Activated gamma-delta T cell treated with anti-CD3 and anti-CD28 coated beads, Interleukin-2, amount 50 U/mL, for 16 hours (primary cell): ENCODE data around the gene BST1.

Experiments used
- DNase-seq: peaks from one replicate; pipeline ENCODE4 v3.0.0-alpha.2; 2020; ENCODE audit warnings: low read depth

BST1 gene

GRCh38 chr4:15676899-15677298 lies 26.0 kb upstream of the BST1 start:
- no peak for DNase-seq

DNA sequence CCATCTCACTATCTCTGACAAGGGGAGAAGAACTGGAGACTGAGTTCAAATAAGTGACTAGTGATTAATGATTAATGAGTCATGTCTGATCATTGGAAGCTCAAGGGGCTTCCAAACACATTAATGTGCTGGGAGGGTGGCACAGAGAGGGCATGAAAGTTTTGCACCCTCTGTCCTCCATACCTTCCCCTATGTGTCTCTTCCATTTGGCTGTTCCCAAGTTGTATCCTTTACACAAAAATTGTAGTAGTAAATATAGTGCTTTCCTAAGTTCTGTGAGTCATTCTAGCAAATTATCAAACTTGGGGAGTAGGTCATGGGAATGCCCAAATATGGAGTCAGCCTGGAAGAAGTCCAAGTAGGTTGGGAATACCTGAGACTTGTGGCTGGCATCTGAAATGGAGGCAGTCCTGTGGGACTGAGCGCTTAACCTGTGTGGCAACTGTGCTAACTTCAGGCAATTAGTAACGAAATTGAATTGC lies 25.3 kb upstream of the BST1 start:
- no peak for DNase-seq

DNA sequence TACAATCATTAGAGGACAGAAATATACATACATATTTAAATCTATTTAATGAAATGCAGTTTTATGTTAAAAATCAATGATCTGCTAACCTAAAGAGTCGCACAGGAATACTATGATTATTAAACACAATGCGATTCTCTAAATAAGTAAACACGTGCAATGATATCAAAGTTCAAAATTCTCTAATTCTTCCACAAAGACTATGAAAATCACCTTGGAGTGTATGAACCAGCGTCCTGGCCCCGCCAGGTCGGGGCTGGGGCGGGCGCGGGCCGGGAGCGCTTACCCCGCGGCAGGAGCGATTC lies 21.8 kb upstream of the BST1 start:
- DNase-seq: no peak

- DNase-seq: peak; percentile 95
Observed at GRCh38 chr4:15681372-15682241, 21.3 kb upstream of the BST1 start, which contains the start of gene FAM200B. TSS of gene FAM200B (plus strand) at chr4:15681827. CDS start at chr4:15686978, 5,151 bp downstream.

DNA sequence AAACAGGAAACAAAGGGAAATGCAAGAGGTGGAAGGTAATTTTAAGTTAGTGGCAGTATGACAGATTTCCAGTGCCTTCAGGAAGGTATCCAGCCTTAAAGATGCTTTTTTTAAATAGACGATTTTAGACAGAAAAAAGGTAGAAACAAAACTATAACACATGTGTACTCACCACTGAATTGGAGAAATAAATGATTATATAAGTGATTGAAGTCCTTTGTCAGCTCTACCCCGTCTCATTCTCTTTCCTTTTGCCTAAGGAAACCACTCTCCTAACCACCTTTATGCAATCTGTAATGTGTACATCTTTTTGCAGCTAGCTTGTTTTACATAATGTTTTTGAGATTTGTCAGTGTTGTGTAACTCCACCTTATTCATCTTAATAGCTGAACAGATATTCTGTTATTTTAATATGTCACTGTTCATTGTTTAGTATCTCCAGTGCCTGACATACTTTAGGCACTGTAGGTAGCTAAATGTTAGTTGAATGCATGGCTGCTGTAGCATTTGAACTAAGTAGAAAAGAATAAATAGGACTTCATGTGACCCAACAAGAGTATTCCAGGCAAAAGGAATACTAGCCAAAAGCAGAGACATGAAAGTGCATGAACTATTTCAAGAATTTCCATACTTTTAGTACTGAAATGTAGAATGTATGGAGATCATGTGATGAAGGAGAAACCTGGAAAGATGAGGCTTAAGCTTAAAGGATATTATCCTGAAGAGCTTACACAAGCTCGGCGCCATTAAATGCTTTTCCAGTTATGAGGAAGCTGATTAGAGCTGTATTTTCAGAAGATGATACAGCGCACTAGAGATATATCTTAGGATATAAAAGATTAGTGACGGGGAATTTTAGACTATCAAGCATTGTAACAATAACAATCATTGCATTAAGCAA lies 20.4 kb upstream of the BST1 start:
- no peak for DNase-seq

- DNase-seq: no peak
Observed at GRCh38 chr4:15683143-15683495, 19.7 kb upstream of the BST1 start.

DNA sequence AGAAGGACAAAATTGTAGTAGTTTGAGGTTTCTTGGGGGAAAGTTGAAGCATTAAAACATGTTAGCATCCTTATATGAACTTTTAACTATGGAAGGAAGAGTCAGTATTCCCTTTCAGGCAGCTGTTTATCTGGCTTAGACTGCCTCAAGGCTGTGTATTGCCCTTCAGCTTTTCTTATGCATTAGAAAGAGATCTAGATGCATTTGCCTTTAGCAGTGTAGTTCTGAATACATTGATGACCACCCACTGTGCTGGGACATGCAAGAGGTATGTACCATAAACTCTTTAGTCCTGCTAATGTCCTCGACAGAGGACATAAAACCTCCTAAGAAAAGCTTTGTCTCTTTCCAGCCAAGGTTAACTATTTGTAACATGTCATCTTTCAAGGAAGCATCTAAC lies 18.4 kb upstream of the BST1 start:
- no peak for DNase-seq

DNA sequence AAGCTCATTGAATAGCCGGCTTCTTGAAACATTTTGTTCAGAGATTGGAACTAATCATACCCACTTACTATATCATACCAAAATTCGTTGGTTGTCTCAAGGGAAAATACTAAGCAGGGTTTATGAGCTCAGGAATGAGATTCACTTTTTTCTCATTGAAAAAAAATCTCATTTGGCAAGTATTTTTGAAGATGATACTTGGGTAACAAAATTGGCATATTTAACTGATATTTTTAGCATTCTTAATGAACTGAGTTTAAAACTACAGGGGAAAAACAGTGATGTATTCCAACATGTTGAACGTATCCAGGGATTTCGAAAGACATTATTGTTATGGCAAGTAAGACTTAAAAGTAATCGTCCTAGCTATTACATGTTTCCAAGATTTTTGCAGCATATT lies 14.8 kb upstream of the BST1 start:
- no peak for DNase-seq

DNA sequence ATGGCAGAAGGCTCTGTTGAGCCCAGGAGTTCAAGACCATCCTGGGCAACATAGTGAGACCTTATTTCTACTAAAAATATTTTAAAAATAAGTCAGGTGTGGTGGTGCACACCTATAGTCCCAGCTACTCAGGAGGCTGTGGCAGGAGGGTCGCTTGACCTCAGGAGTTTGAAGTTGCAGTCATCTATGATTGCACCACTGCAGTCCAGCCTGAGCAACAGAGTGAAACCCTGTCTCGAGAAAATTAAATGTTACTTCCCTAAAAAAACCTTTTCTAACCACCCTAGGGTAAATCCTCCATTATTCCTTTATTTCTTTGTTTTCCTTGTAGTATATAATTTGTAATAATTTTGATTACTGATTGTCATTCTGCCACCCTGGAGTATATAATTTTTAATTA lies 13.3 kb upstream of the BST1 start:
- DNase-seq: no peak

- DNase-seq: no peak
Observed at GRCh38 chr4:15690020-15690809, 12.7 kb upstream of the BST1 start.

DNA sequence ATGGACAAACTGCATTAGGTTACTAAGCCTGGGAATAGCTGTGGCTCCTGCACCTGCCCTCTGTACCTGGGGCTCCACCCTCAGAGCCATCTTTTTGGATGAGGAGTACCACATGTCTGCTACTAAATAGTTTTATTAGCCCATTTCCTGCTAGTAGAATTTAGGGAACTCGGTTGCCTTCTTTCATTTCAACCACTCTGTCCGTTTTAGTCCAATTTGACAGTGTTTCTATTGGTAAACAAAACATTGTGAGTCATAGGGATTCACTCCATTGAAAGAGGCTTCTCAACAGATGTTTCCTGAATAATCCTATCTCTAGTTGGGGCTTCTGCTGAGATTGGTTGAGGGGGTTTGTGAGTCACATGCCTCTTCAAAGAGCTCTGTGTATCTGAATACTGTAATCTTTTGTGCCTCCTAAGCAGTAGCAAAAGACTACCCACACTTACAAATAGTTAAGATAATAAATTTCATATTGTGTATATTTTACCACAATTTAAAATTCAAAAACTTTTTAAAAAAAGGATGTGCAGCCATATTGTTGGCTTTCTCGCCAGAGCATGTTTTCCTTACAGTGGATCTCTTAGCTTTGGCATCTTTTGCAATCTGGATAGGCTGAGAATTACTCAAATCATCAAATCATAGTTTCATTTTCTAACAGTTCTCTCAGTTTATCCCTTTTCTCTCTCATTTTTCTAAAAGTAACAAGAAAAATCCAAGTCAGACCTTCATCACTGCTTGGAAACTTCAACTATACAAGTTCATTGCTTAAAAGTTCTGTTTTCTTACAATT lies 11.3 kb upstream of the BST1 start:
- DNase-seq: no peak

DNA sequence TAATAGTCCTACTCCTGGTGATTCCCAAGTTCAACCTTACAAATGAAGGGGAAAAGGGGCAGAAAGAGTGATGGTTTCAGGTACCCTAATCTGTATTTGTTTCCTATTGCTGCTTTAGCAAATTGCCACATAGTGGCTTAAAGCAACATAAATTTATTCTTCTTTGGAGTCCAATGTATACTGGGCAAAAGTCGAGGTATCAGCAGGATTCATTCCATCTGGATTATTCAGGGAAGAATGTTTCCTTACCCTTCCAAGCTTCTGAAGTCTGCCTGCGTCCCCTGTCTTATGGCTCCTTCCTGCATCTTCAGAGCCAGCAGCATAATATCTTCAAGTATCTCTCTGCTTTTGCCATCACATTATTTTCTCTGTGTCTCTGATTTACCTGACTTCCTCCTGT lies 10.3 kb upstream of the BST1 start:
- no peak for DNase-seq

GRCh38 chr4:15694431-15694830 lies 8.4 kb upstream of the BST1 start:
- no peak for DNase-seq

DNA sequence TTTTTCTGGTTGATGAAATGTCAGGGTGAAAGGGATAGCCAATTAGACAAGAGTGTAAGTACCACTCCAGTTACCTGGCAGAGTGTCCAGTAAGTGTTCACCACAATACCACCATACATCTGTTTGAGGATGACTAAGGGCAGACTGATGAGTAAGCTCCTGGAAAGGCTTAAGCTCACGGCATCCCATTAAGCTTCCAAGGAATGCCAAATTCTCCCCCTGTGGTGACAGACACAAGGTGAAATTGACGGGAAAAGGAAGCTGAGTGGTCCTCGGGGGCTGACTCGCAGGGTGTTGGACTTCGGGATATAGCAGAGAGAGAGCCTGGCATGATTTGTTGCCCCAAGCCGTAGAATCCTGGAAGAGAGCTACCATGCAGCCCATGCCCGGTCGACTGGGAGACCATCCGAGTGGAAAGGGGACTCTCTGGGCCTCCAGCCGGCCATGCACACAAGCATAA lies 7.6 kb upstream of the BST1 start:
- DNase-seq: no peak

- DNase-seq: no peak
Observed at GRCh38 chr4:15695729-15696128, 7.1 kb upstream of the BST1 start.

DNA sequence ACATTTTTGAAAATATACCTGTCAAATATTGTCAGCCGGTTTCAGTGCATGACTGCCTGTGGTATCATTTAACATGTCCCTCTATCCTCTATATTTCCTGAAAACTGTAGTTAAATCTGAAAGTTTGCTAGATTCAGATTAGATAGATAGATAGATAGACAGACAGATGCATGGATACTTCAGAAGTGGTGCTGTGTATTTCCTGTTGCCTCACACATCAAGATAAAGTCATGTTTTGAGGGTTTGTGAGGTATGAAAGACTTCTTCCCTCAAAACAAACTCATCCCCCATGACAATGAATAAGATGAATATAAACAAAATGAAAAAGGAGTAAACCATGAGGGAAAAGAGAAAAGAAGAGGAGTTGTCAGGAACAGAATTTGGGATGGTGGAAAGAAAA lies 6.0 kb upstream of the BST1 start:
- no peak for DNase-seq

DNA sequence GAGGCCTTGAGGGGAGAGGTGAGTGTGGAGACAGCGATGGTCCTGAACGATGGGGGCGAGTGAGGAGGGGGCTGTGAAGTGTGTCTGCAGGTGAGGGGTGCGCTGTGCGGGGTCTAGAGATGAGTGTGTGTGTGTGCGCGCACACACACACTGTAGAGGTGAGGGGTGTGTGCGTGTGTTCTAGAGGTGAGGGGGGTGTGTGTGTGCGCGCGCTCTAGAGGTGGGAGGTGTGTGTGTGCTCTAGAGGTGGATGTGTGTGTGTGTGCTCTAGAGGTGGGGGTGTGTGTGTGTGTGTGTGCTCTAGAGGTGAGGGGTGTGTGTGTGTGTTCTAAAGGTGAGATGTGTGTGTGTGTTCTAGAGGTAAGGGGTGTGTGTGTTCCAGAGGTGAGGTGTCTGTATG lies 574 bp downstream of the BST1 start:
- DNase-seq: no peak

- DNase-seq: no peak
Observed at GRCh38 chr4:15704129-15704528, 1.3 kb downstream of the BST1 start.

DNA sequence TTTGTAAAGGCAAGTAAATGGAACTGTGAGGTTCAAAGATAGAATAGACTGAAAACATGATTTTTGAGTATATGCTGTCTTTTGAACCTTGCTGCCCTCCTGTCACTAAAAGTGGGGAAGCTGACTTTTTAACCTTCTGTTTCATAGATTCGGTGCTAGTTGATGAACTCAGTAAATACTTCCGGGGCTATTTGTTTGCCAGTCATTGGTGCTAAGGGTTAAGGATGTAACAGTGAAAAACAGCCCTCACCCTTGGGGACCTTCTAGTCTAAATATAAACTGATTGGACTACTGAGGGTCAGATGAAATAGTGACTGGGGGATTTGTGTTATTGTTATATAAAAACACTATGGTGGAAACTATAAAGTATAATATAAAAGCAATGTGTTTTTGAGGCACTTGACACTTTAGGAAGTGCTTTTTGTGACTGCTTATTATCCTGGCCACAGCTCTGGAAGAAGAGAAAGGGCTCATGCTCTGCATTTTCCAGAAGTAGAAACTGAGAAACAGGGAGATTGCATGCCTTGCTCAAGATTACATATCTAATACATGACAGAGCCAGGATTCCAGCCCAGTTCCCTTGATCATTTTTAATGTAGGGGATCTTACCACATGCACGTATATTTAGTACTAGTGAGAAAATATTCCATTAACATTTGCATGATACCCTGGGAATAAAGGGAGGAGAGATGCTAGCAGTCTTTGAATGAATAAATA lies 3.9 kb downstream of the BST1 start:
- no peak for DNase-seq

- no peak for DNase-seq
Observed at GRCh38 chr4:15707363-15707715, 4.5 kb downstream of the BST1 start.

- DNase-seq: no peak
Observed at GRCh38 chr4:15711762-15712161, 8.9 kb downstream of the BST1 start.
